Peyer's patch (tissue), 4 donors: Measurements from ENCODE around the gene IGLON5. TPM values are rescaled to one million over a fixed set of nuclear protein-coding genes. Genes with fewer than 3 reads are reported as not detected.

Experiments used
- DNase-seq, 3 donors: peaks; one replicate each; pipeline ENCODE4 v3.0.0-alpha.2; 2017 to 2019
- H3K27ac ChIP-seq, 4 donors: fragments of 200-600 bp; sonication (generic); one replicate each; pipeline ENCODE4 v1.5.1; 2016 to 2019
- H3K27me3 ChIP-seq, 2 donors: fragments of 200-600 bp; sonication (generic); one replicate each; pipeline ENCODE4 v1.5.1; 2019
- H3K36me3 ChIP-seq, 3 donors: fragments of 200-600 bp; sonication (generic); one replicate each; pipeline ENCODE4 v1.5.1; 2016 to 2019
- H3K4me1 ChIP-seq, 4 donors: fragments of 200-600 bp; sonication (generic); one replicate each; pipeline ENCODE4 v1.5.1; 2016 to 2019
- H3K4me3 ChIP-seq, 4 donors: fragments of 200-600 bp; sonication (generic); 1 replicate in 3 of 4; 2 replicates in 1 of 4; pipeline ENCODE4 v1.5.1; 2016 to 2019; ENCODE audit warnings: mild to moderate bottlenecking in 1 of 4
- H3K9me3 ChIP-seq, 4 donors: fragments of 200-600 bp; sonication (generic); one replicate each; pipeline ENCODE4 v1.5.1; 2016 to 2019; ENCODE audit warnings: mild to moderate bottlenecking in 1 of 4
- CTCF ChIP-seq, 6 experiments: fragments of 450-650 bp in 4 of 6; fragments of 200-600 bp in 2 of 6; sonication (generic) in 1 of 6; IDR thresholded peaks; one replicate each; pipeline ENCODE4 v1.5.1; 2017 to 2019; ENCODE audit warnings: antibody characterized with exemption in 6 of 6, mild to moderate bottlenecking in 3 of 6, moderate library complexity in 1 of 6
- POLR2A ChIP-seq, 2 donors: fragments of 450-650 bp; IDR thresholded peaks; one replicate each; pipeline ENCODE4 v1.5.1; 2017; ENCODE audit warnings: antibody characterized with exemption in 2 of 2, mild to moderate bottlenecking in 2 of 2, moderate library complexity in 2 of 2
- total RNA-seq, 4 donors: library from RNA; depleted of rRNA; stranded (reverse); fragments of >200 nt; gene quantifications; one replicate each; pipeline ENCODE4 v1.1.0, GENCODE V29; 2016

Gene IGLON5
- total RNA-seq, 4 donors from 2014 or later = not detected

- H3K27me3 ChIP-seq = no peaks in the 10 kb centered on the region
- TF ChIP-seq POLR2A (IDR thresholded peaks at IDR 0.05) (no peak), CTCF (IDR thresholded peaks at IDR 0.05) (no peak)
- no peaks in the 10 kb centered on the region for H3K4me1 ChIP-seq
- H3K27ac ChIP-seq = no peak overlapping the region
- no peak overlapping the region for H3K4me3 ChIP-seq
- DNase-seq = no peak
- no peaks in the 10 kb centered on the region for H3K36me3 ChIP-seq
- peaks cover 0 to 7% (median 0%) of the 10 kb centered on the region in 4 donors for H3K9me3 ChIP-seq
Observed at GRCh38 chr19:51377422-51377821, 66.0 kb downstream of the IGLON5 start.

GRCh38 chr19:51380379-51380778 is 68.9 kb downstream of the IGLON5 start:
- no peak for DNase-seq
- peaks cover 0 to 7% (median 0%) of the 10 kb centered on the region in 4 donors for H3K9me3 ChIP-seq
- H3K4me3 ChIP-seq = no peak overlapping the region
- no peaks in the 10 kb centered on the region for H3K36me3 ChIP-seq
- H3K27me3 ChIP-seq = no peaks in the 10 kb centered on the region
- no peaks in the 10 kb centered on the region for H3K4me1 ChIP-seq
- no peak overlapping the region for H3K27ac ChIP-seq
- TF ChIP-seq POLR2A (IDR thresholded peaks at IDR 0.05) (no peak), CTCF (IDR thresholded peaks at IDR 0.05) (no peak)

Other genes with a start within 250 kb of the IGLON5 start
- gene KLK13, start 246.6 kb upstream of the IGLON5 start, total RNA-seq = 1 to 10 TPM in 3 of 4 donors, not detected in 1; 1.2 to 5.0 (median 1.3) TPM
- gene KLK14, start 228.8 kb upstream of the IGLON5 start, total RNA-seq = 1 to 10 TPM in 2 of 4 donors, not detected in 2; 1.1 to 6.6 TPM
- 10 to 100 TPM in 1 of 4 donors, 1 to 10 TPM in 3; 4.4 to 10.0 (median 6.5) TPM for gene CTU1, start 203.2 kb upstream of the IGLON5 start, total RNA-seq
- 1 to 10 TPM in 2 of 4 donors, not detected in 2; 1.9 to 2.1 TPM for gene SIGLEC9, start 186.7 kb upstream of the IGLON5 start, total RNA-seq
- not detected for gene SIGLEC7, start 169.3 kb upstream of the IGLON5 start, total RNA-seq
- gene CD33, start 86.6 kb upstream of the IGLON5 start, total RNA-seq = 10 to 100 TPM in 1 of 4 donors, 1 to 10 TPM in 1, under 1 TPM in 1, not detected in 1; 0.88 to 22.3 (median 2.4) TPM
- gene SIGLECL1, start 60.6 kb upstream of the IGLON5 start, total RNA-seq = not detected
- gene VSIG10L, start 30.5 kb downstream of the IGLON5 start, total RNA-seq = 1 to 10 TPM in 3 of 4 donors, not detected in 1; 2.5 to 6.5 (median 5.2) TPM
- gene ETFB, start 54.7 kb downstream of the IGLON5 start, total RNA-seq = 100 to 1,000 TPM; 125 to 305 (median 154) TPM
- not detected for gene CLDND2, start 57.4 kb downstream of the IGLON5 start, total RNA-seq
- 1 to 10 TPM in 2 of 4 donors, not detected in 2; 1.2 to 1.8 TPM for gene NKG7, start 61.0 kb downstream of the IGLON5 start, total RNA-seq
- not detected for gene LIM2, start 76.3 kb downstream of the IGLON5 start, total RNA-seq
- not detected for gene C19orf84, start 78.9 kb downstream of the IGLON5 start, total RNA-seq
- 10 to 100 TPM in 1 of 4 donors, 1 to 10 TPM in 2, under 1 TPM in 1; 0.53 to 35.5 (median 3.0) TPM for gene SIGLEC10, start 106.0 kb downstream of the IGLON5 start, total RNA-seq
- gene SIGLEC8, start 146.8 kb downstream of the IGLON5 start, total RNA-seq = 10 to 100 TPM in 1 of 4 donors, under 1 TPM in 3; 0.18 to 13.2 (median 0.52) TPM
- 1 to 10 TPM; 2.4 to 4.4 (median 2.5) TPM for gene CEACAM18, start 166.9 kb downstream of the IGLON5 start, total RNA-seq
- gene SIGLEC12, start 190.2 kb downstream of the IGLON5 start, total RNA-seq = 1 to 10 TPM in 2 of 4 donors, not detected in 2; 2.5 to 3.3 TPM
- 10 to 100 TPM in 1 of 4 donors, 1 to 10 TPM in 2, not detected in 1; 2.7 to 19.8 (median 6.8) TPM for gene SIGLEC6, start 220.0 kb downstream of the IGLON5 start, total RNA-seq